Activated CD8-positive, alpha-beta memory T cell treated with anti-CD3 and anti-CD28 coated beads, Interleukin-2, amount 10 ng/mL, durations not matched to agents 7 days and 5 days (primary cell): ENCODE data around the gene SLC66A3. TPM values are rescaled to one million over a fixed set of nuclear protein-coding genes. Genes with fewer than 3 reads are reported as not detected.
A peak's percentile ranks its signal among the peaks of the same experiment; 100 is the strongest.

ENCODE experiments used
- ATAC-seq: fragments of 150-1000 bp; cut with Tn5 transposase; one replicate; pipeline ENCODE4 v1.10.0; 2021; ENCODE audit warnings: moderate library complexity
- CTCF ChIA-PET: fragments of 350-600 bp; sonication (Branson Sonifier 250); formaldehyde crosslinking; loops from one replicate; lab custom pipeline; 2021; ENCODE audit warnings: antibody characterized with exemption; lab: Charles Lee
- DNase-seq: peaks from one replicate; pipeline ENCODE4 v3.0.0-alpha.2; 2020
- H3K27ac Mint-ChIP-seq: one replicate; pipeline ENCODE4 v1.8.0; 2021; ENCODE audit warnings: mild to moderate bottlenecking, mixed read lengths
- H3K27me3 Mint-ChIP-seq: one replicate; pipeline ENCODE4 v1.8.0; 2021; ENCODE audit warnings: mixed read lengths
- H3K36me3 Mint-ChIP-seq: one replicate; pipeline ENCODE4 v1.8.0; 2021; ENCODE audit warnings: mild to moderate bottlenecking, mixed read lengths
- H3K4me1 Mint-ChIP-seq: one replicate; pipeline ENCODE4 v1.8.0; 2021; ENCODE audit warnings: mixed read lengths
- H3K4me3 Mint-ChIP-seq: one replicate; pipeline ENCODE4 v1.8.0; 2021; ENCODE audit warnings: mild to moderate bottlenecking, moderate library complexity, mixed read lengths
- H3K9me3 Mint-ChIP-seq: one replicate; pipeline ENCODE4 v1.8.0; 2022; ENCODE audit warnings: low read depth, mixed read lengths
- total RNA-seq, 2 experiments: library from RNA; stranded (reverse); gene quantifications; one replicate each; pipeline ENCODE4 v1.2.3, GENCODE V29; 2021

Gene SLC66A3
- total RNA-seq, 2 experiments from 2014 or later = 9.9 to 15.9 TPM

DNA sequence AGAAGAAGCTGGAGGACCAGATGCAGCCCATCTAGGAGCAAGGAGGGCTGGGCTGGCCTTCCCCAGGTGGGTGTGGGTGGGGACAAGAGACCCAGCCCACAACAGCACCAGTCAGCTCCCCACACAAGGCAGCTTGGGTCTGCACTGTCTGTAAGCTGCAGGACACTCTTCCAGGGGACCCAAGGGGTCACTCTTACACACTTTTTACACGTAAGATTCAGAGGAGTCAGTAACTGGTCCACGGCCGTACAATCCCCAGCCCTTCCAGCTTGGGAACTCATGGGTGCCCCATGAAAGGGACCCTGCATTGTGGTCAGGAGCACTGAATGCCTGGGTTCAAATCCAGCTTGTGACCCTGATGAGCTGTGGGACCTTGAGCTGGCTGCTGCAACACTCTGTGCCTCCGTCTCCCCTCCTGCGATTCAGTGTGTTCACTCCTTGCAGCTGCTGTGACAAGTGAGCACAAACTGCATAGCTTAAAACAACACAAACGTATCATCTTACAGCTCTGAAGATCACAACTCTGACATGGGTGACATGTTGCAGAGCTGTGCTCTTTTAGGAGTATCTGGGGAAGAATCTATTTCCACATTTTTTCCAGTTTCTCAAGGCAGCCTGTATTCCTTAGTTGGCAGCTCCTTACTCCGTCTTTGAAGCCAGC lies 11.1 kb upstream of the SLC66A3 start:
- H3K4me3 Mint-ChIP-seq = no peak overlapping the region
- no peaks in the 10 kb centered on the region for H3K4me1 Mint-ChIP-seq
- H3K36me3 Mint-ChIP-seq = no peaks in the 10 kb centered on the region
- no peaks in the 10 kb centered on the region for H3K9me3 Mint-ChIP-seq
- ATAC-seq (no peak), DNase-seq (no peak)
- CTCF ChIA-PET = interaction anchor here (1.9 to 2.2 kb wide), 2 partner anchors 12 to 312 kb away, joined by 4 to 11 read pairs; a partner anchor contains a TSS
- H3K27me3 Mint-ChIP-seq = peaks cover 26% of the 10 kb centered on the region
- no peak overlapping the region for H3K27ac Mint-ChIP-seq

- no peak for ATAC-seq
- no peak overlapping the region for H3K27ac Mint-ChIP-seq
Measured at GRCh38 chr2:11144738-11145079, 10.6 kb upstream of the SLC66A3 start.

DNA sequence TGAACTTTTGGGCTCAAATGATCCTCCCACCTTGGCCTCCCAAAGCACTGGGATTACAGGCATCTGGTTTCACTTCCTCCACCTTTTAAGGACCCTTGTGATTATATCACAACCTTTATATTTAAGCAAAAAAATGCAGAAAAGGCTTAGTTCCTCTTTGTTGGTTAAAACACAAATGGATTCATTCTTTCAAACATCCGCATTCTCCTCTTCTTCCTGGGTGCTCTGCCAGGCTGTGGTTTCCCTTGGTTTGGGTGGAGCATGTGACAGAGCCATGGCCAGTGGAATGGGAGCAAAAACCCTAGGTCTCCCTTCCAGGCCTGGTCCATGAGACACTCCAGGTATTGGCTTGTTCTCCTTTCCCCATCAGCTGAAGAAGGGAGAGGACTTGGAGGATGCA lies 9.9 kb upstream of the SLC66A3 start:
- H3K9me3 Mint-ChIP-seq = no peaks in the 10 kb centered on the region
- CTCF ChIA-PET = interaction anchor here (1.6 kb wide), 1 partner anchor 313 kb away, joined by 5 read pairs; no protein-coding TSS in a partner anchor
- H3K4me1 Mint-ChIP-seq = no peaks in the 10 kb centered on the region
- no peak overlapping the region for H3K27ac Mint-ChIP-seq
- peaks cover 25% of the 10 kb centered on the region for H3K27me3 Mint-ChIP-seq
- no peaks in the 10 kb centered on the region for H3K36me3 Mint-ChIP-seq
- no peak for DNase-seq
- ATAC-seq = no peak
- no peak overlapping the region for H3K4me3 Mint-ChIP-seq

More at GRCh38 chr2:11144738-11145079, 10.6 kb upstream of the SLC66A3 start:
- DNase-seq = no peak
- H3K4me3 Mint-ChIP-seq = no peak overlapping the region
- CTCF ChIA-PET = interaction anchor here (1.9 to 2.2 kb wide), 2 partner anchors 12 to 312 kb away, joined by 4 to 11 read pairs; a partner anchor contains a TSS
- H3K4me1 Mint-ChIP-seq = no peaks in the 10 kb centered on the region
- H3K36me3 Mint-ChIP-seq = no peaks in the 10 kb centered on the region
- no peaks in the 10 kb centered on the region for H3K9me3 Mint-ChIP-seq
- H3K27me3 Mint-ChIP-seq = peaks cover 26% of the 10 kb centered on the region

DNA sequence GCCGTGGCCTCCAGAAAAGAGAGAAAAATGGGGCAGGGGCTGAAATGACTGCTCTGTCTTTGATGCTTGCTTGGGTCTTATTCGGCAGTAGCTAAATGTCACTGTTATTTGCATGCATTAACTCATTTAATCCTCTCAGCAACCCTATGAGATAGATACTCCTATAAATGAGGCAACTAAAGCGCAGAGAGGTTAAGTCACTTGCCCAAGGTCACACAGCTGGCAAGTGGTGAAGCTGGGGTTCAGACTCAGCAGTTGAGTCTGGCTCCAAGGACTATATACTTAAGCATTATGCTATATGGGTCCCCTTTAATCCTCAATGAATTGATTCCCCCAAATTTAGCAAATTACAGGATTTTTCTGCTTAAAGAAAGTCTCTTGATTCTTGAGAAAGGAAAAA lies 9.2 kb upstream of the SLC66A3 start:
- CTCF ChIA-PET = interaction anchor here (1.6 kb wide), 1 partner anchor 314 kb away, joined by 5 read pairs; no protein-coding TSS in a partner anchor
- Mint-ChIP-seq H3K27me3 (peaks cover 25% of the 10 kb centered on the region), H3K4me3 (no peak overlapping the region), H3K36me3 (no peaks in the 10 kb centered on the region), H3K27ac (no peak overlapping the region), H3K9me3 (no peaks in the 10 kb centered on the region), H3K4me1 (no peaks in the 10 kb centered on the region)
- DNase-seq (no peak), ATAC-seq (no peak)

- H3K4me3 Mint-ChIP-seq = no peak overlapping the region
- CTCF ChIA-PET = interaction anchor here (1.2 kb wide), 1 partner anchor 23 kb away, joined by 3 read pairs; no protein-coding TSS in a partner anchor
- no peaks in the 10 kb centered on the region for H3K9me3 Mint-ChIP-seq
- no peaks in the 10 kb centered on the region for H3K4me1 Mint-ChIP-seq
- ATAC-seq = no peak
- no peak overlapping the region for H3K27ac Mint-ChIP-seq
- H3K27me3 Mint-ChIP-seq = peaks cover 29% of the 10 kb centered on the region
- no peaks in the 10 kb centered on the region for H3K36me3 Mint-ChIP-seq
- DNase-seq = no peak
Measured at GRCh38 chr2:11147263-11147662, 8.0 kb upstream of the SLC66A3 start.

DNA sequence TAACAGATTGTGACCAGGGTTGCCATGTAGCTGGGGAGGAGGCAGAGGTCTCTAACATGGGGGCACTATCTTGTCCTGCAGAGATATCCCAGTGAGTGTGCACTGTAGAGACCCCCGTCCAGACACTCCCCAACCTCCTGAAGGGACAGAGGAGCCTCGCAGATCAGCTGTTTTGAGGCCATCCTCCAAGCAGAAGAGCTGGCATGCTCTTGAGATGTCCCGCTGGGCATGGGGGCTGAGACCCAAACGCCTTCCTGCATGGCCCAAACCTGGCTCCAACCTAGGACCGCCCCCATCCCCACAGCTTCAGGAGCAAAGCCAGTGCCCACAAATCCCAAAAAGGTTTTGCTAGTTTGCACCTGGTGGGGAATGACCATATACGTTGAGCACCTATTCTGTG lies 2.7 kb upstream of the SLC66A3 start:
- Mint-ChIP-seq H3K27me3 (peaks cover 13% of the 10 kb centered on the region), H3K4me3 (no peak overlapping the region), H3K4me1 (peaks cover 13% of the 10 kb centered on the region), H3K27ac (no peak overlapping the region), H3K9me3 (no peaks in the 10 kb centered on the region), H3K36me3 (no peaks in the 10 kb centered on the region)
- ATAC-seq (no peak), DNase-seq (no peak)
- CTCF ChIA-PET = interaction anchor here (0.9 to 4.4 kb wide), 2 partner anchors 14 to 20 kb away, joined by 3 to 35 read pairs; a partner anchor contains a TSS

DNA sequence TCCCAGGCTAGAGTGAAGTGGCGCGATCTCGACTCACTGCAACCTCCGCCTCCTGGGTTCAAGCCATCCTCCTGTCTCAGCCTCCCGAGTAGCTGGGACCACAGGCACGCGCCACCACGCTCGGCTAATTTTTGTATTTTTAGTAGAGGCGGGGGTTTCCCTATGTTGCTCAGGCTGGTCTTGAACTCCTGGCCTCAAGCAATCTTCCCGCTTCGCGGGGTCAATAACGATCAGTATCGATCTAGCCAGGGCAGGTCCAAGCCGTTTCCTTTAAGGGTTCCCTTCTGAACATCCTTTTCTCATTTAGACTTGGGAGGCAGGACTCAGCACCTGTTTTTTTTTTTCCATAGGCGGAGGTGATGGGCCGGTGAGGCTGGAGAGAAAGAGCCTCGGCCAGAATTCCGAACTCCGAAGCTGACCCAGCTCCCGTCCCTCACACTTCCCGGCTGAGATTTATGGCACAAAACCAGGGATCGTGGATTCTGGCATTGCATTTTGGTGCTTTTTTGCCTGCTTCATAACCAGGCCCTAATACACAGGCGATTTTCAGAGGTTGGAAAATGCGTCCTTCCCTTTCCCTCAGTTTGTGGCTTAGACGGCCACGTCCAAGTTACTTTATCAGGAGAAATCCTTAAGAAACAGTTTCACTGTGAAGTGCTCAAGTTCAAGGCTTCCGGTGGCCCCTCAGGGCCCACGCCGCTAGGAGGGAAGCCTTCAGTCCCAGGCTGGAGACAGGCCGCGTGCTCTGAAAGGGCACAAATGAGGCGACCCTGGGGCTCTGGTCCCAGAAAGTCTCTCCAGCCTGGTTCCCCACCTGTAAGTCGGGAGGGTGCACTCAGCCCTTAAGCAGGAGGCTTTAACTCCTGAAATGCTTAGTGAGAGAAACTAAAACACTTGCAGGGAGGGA lies 998 bp upstream of the SLC66A3 start:
- Mint-ChIP-seq H3K36me3 (no peaks in the 10 kb centered on the region), H3K9me3 (no peaks in the 10 kb centered on the region), H3K4me1 (peaks cover 13% of the 10 kb centered on the region), H3K4me3 (peak overlapping the region; percentile 72), H3K27ac (peak overlapping the region; percentile 86), H3K27me3 (peaks cover 13% of the 10 kb centered on the region)
- ATAC-seq (peak; percentile 1), DNase-seq (no peak)
- CTCF ChIA-PET = interaction anchor here (1.1 to 4.4 kb wide), 4 partner anchors 22 to 429 kb away, joined by 4 to 35 read pairs (median 4); partner anchors contain the start of gene PDIA6

DNA sequence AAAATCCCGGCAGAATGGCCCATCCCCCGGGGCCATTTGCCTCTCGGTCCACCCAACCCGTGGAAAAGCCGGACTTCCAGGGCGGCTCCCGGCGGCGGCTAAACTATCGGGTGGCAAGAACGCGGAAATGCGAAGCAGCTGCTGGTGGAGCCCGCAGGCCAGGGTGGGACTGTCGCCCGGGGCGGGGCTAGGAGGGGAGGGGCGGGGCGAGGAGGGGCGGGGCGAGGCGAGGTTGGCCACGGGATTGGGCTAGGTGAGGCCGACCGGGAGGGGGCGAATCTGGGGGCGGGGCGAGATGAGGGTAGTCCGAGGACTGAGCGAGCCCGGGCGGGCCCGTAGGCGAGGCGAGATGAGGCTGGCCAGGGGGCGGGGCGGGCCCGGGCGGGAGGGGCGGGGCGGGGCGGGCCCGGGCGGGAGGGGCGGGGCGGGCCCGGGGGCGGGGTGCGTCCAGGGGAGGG lies 315 bp upstream of the SLC66A3 start:
- ATAC-seq (peak; percentile 91), DNase-seq (peak; percentile 98)
- H3K27ac Mint-ChIP-seq = peak overlapping the region; percentile 86
- H3K4me1 Mint-ChIP-seq = peaks cover 13% of the 10 kb centered on the region
- peaks cover 13% of the 10 kb centered on the region for H3K27me3 Mint-ChIP-seq
- CTCF ChIA-PET = interaction anchor here (1.3 to 4.4 kb wide), 2 partner anchors 22 to 342 kb away, joined by 4 to 35 read pairs; partner anchors contain the start of gene PDIA6
- H3K9me3 Mint-ChIP-seq = no peaks in the 10 kb centered on the region
- H3K4me3 Mint-ChIP-seq = peak overlapping the region; percentile 72
- no peaks in the 10 kb centered on the region for H3K36me3 Mint-ChIP-seq

GRCh38 chr2:11156396-11157075 lies 1.3 kb downstream of the SLC66A3 start:
- H3K4me3 Mint-ChIP-seq = peak overlapping the region; percentile 69
- CTCF ChIA-PET = interaction anchor here (0.9 kb wide), 1 partner anchor 23 kb away, joined by 3 read pairs; a partner anchor contains a TSS
- DNase-seq (peak; percentile 39), ATAC-seq (no peak)
- no peak overlapping the region for H3K27ac Mint-ChIP-seq
- H3K4me1 Mint-ChIP-seq = peaks cover 23% of the 10 kb centered on the region
- no peaks in the 10 kb centered on the region for H3K36me3 Mint-ChIP-seq
- H3K27me3 Mint-ChIP-seq = peaks cover 3% of the 10 kb centered on the region
- H3K9me3 Mint-ChIP-seq = no peaks in the 10 kb centered on the region

DNA sequence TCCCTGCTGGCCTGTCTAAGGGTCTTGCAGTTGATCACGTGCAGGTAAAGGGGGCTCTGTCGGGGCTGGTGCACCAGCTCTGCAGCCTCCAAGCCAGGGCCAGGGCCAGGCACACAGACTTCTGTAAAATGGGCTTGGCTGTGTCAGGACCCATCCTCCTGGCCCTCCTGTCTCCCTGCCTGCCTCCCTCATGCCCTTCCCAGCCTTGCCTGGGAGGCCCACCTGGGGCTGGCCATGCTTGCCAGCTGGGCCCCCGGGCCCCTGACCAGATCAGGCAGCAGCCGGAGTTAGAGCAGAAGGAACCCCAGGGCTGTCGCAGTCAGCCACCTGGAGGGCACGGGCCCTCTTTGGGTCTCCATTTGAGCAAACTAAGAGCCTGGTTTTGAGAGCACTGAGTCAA lies 2.0 kb downstream of the SLC66A3 start:
- no peaks in the 10 kb centered on the region for H3K27me3 Mint-ChIP-seq
- CTCF ChIA-PET = interaction anchor here (0.9 kb wide), 1 partner anchor 24 kb away, joined by 3 read pairs; a partner anchor contains a TSS

DNA sequence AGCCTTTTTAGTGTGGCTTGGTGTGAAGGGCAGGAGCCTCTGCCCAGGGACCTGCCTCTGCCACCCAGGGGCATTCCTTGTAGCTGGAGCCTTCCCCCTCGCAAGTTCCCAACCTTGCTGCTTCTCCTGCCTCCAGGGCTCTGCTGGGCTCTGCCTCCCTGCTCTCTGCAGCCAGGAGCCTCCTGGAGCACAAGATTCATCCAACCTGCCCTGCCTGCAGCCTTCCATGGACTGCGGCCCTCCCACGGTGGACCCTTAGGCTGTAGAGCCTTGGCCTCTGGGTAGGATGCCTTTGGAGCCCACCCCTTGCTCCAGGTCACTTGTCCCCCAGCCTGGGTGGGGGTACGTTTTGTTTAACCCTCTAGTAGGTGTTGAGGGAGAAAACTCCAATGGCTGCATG lies 2.5 kb downstream of the SLC66A3 start:
- H3K27ac Mint-ChIP-seq = no peak overlapping the region
- CTCF ChIA-PET = interaction anchor here (0.9 kb wide), 1 partner anchor 24 kb away, joined by 3 read pairs; a partner anchor contains a TSS
- H3K4me1 Mint-ChIP-seq = peaks cover 23% of the 10 kb centered on the region
- H3K36me3 Mint-ChIP-seq = no peaks in the 10 kb centered on the region
- no peaks in the 10 kb centered on the region for H3K27me3 Mint-ChIP-seq
- DNase-seq (peak; percentile 29), ATAC-seq (no peak)
- H3K4me3 Mint-ChIP-seq = no peak overlapping the region
- H3K9me3 Mint-ChIP-seq = no peaks in the 10 kb centered on the region

More for the DNA sequence above, 2.0 kb downstream of the SLC66A3 start:
- DNase-seq = no peak
- ATAC-seq = no peak
- Mint-ChIP-seq H3K27ac (no peak overlapping the region), H3K36me3 (no peaks in the 10 kb centered on the region), H3K9me3 (no peaks in the 10 kb centered on the region), H3K4me3 (no peak overlapping the region), H3K4me1 (peaks cover 23% of the 10 kb centered on the region)

GRCh38 chr2:11158916-11159573 lies 3.8 kb downstream of the SLC66A3 start:
- H3K36me3 Mint-ChIP-seq = no peaks in the 10 kb centered on the region
- H3K4me3 Mint-ChIP-seq = no peak overlapping the region
- H3K4me1 Mint-ChIP-seq = peaks cover 23% of the 10 kb centered on the region
- CTCF ChIA-PET = interaction anchor here (1.4 kb wide), 1 partner anchor 26 kb away, joined by 5 read pairs; a partner anchor contains a TSS
- H3K9me3 Mint-ChIP-seq = no peaks in the 10 kb centered on the region
- DNase-seq (peak; percentile 41), ATAC-seq (no peak)
- H3K27ac Mint-ChIP-seq = no peak overlapping the region
- no peaks in the 10 kb centered on the region for H3K27me3 Mint-ChIP-seq
